ENCODE data around the gene ZNF654. TPM values are rescaled to one million over a fixed set of nuclear protein-coding genes. Genes with fewer than 3 reads are reported as not detected.

ZNF654 gene
- total and polyA plus RNA-seq, 2 donors (not counting 3 experiments of a cell fraction or from before 2014, with no cell fraction given), result 2.9 to 14.6 TPM

GRCh38 chr3:88090681-88091080 lies 31.6 kb downstream of the ZNF654 start:
- no TSS peak for BruUV-seq (replicated peaks)
- H3K27ac ChIP-seq (ENCODE audit: insufficient read depth, low read depth, low read length), result no peak overlapping the region
- FAIRE-seq (peak; percentile 42), DNase-seq (ENCODE audit: low read depth, low spot score) (no peak)
- no peaks in the 10 kb centered on the region for H3K27me3 ChIP-seq (ENCODE audit: control insufficient read depth in 2 of 2, insufficient read depth in 2 of 2, low read length in 2 of 2)
- POLR2A ChIA-PET, result no interaction called here
- no peak overlapping the region for H3K9ac ChIP-seq (replicated peaks; ENCODE audit: extremely low read depth, insufficient read depth, low read length)
- no peak overlapping the region for H3K4me3 ChIP-seq (replicated peaks in 1 of 3; ENCODE audit: insufficient read depth in 1 of 3, low read depth in 1 of 3, low read length in 3 of 3)
- no peaks in the 10 kb centered on the region for H4K20me1 ChIP-seq (replicated peaks; ENCODE audit: control insufficient read depth, extremely low read depth, insufficient read depth, low read length)
- H3K4me2 ChIP-seq (ENCODE audit: insufficient read depth, low read length), result no peak overlapping the region
- no peaks in the 10 kb centered on the region for H3K9me1 ChIP-seq (replicated peaks; ENCODE audit: control insufficient read depth, extremely low read depth, insufficient read depth, low read length)
- peaks cover 26% of the 10 kb centered on the region for H3K79me2 ChIP-seq (ENCODE audit: control insufficient read depth, insufficient read depth, low read length)
- no peaks in the 10 kb centered on the region for H3K36me3 ChIP-seq (ENCODE audit: control insufficient read depth in 2 of 2, extremely low read depth in 1 of 2, insufficient read depth in 2 of 2, low read length in 2 of 2)
- dilution Hi-C loops (cut with MboI; ENCODE audit: extremely low pct_ligation_motif_present, low sequenced_read_pairs), result no loop called here
- CTCF ChIA-PET, result interaction anchor here (6.4 kb wide), 1 partner anchor 22 kb away, joined by 33 read pairs; no protein-coding TSS in a partner anchor
- no peak overlapping the region for H2AFZ ChIP-seq (ENCODE audit: low read depth, low read length)
- H3K4me1 ChIP-seq (ENCODE audit: control insufficient read depth, extremely low read depth, insufficient read depth, low read length), result no peaks in the 10 kb centered on the region
- TF ChIP-seq FOS (IDR thresholded peaks at IDR 0.05; ENCODE audit: borderline replicate concordance, insufficient read depth, low read length), result no peak
- no peak for TF ChIP-seq GATA2 (IDR thresholded peaks at IDR 0.05; ENCODE audit: insufficient read depth, insufficient read length, low read depth, low read length)
- TF ChIP-seq EZH2 (IDR thresholded peaks at IDR 0.05; ENCODE audit: borderline replicate concordance, low read depth, low read length, severe bottlenecking), result no peak
- no peak for TF ChIP-seq MYC (IDR thresholded peaks at IDR 0.05; ENCODE audit: low read depth, low read length)
- no peak for TF ChIP-seq POLR2A (IDR thresholded peaks at IDR 0.05; ENCODE audit: low read depth, low read length)
- no peak for TF ChIP-seq MAX (IDR thresholded peaks at IDR 0.05; ENCODE audit: insufficient read depth, insufficient read length)
- no peak for TF ChIP-seq JUN (IDR thresholded peaks at IDR 0.05; ENCODE audit: borderline replicate concordance, insufficient read depth, insufficient read length, low read depth)
- intact Hi-C loops (cut with micrococcal nuclease), result no loop called here
- H3K9me3 ChIP-seq (replicated peaks; ENCODE audit: control insufficient read depth, insufficient read depth, low read length), result no peaks in the 10 kb centered on the region

GRCh38 chr3:88092270-88092669 lies 33.2 kb downstream of the ZNF654 start:
- Histone ChIP-seq H3K4me1 (ENCODE audit: control insufficient read depth, extremely low read depth, insufficient read depth, low read length) (no peaks in the 10 kb centered on the region), H3K27me3 (ENCODE audit: control insufficient read depth in 2 of 2, insufficient read depth in 2 of 2, low read length in 2 of 2) (no peaks in the 10 kb centered on the region), H2AFZ (ENCODE audit: low read depth, low read length) (no peak overlapping the region), H3K4me2 (ENCODE audit: insufficient read depth, low read length) (no peak overlapping the region), H3K79me2 (ENCODE audit: control insufficient read depth, insufficient read depth, low read length) (peaks cover 26% of the 10 kb centered on the region), H3K27ac (ENCODE audit: insufficient read depth, low read depth, low read length) (no peak overlapping the region), H3K9me1 (replicated peaks; ENCODE audit: control insufficient read depth, extremely low read depth, insufficient read depth, low read length) (no peaks in the 10 kb centered on the region), H3K4me3 (replicated peaks in 1 of 3; ENCODE audit: insufficient read depth in 1 of 3, low read depth in 1 of 3, low read length in 3 of 3) (no peak overlapping the region), H4K20me1 (replicated peaks; ENCODE audit: control insufficient read depth, extremely low read depth, insufficient read depth, low read length) (no peaks in the 10 kb centered on the region), H3K9ac (replicated peaks; ENCODE audit: extremely low read depth, insufficient read depth, low read length) (no peak overlapping the region), H3K36me3 (ENCODE audit: control insufficient read depth in 2 of 2, extremely low read depth in 1 of 2, insufficient read depth in 2 of 2, low read length in 2 of 2) (no peaks in the 10 kb centered on the region), H3K9me3 (replicated peaks; ENCODE audit: control insufficient read depth, insufficient read depth, low read length) (no peaks in the 10 kb centered on the region)
- dilution Hi-C loops (cut with MboI; ENCODE audit: extremely low pct_ligation_motif_present, low sequenced_read_pairs), result no loop called here
- CTCF ChIA-PET, result interaction anchor here (6.4 kb wide), 1 partner anchor 20 kb away, joined by 33 read pairs; no protein-coding TSS in a partner anchor
- POLR2A ChIA-PET, result no interaction called here
- BruUV-seq (replicated peaks), result no TSS peak
- no peak for FAIRE-seq
- DNase-seq (ENCODE audit: low read depth, low spot score), result no peak
- TF ChIP-seq GATA2 (IDR thresholded peaks at IDR 0.05; ENCODE audit: insufficient read depth, insufficient read length, low read depth, low read length) (no peak), CTCF (IDR thresholded peaks at IDR 0.05; ENCODE audit: extremely low read depth in 1 of 2, insufficient read depth in 1 of 2, low read depth in 1 of 2, low read length in 2 of 2) (no peak), JUN (IDR thresholded peaks at IDR 0.05; ENCODE audit: borderline replicate concordance, insufficient read depth, insufficient read length, low read depth) (no peak), EZH2 (IDR thresholded peaks at IDR 0.05; ENCODE audit: borderline replicate concordance, low read depth, low read length, severe bottlenecking) (no peak), MYC (IDR thresholded peaks at IDR 0.05; ENCODE audit: low read depth, low read length) (no peak), MAX (IDR thresholded peaks at IDR 0.05; ENCODE audit: insufficient read depth, insufficient read length) (no peak), POLR2AphosphoS5 (IDR thresholded peaks at IDR 0.05; ENCODE audit: insufficient read depth, low read depth, low read length) (no peak), POLR2A (IDR thresholded peaks at IDR 0.05; ENCODE audit: low read depth, low read length) (no peak), FOS (IDR thresholded peaks at IDR 0.05; ENCODE audit: borderline replicate concordance, insufficient read depth, low read length) (no peak)
- intact Hi-C loops (cut with micrococcal nuclease), result no loop called here

Measured in endothelial cell of umbilical vein (primary cell).